ENCODE data around the gene CYB5RL.

GRCh38 chr1:54218883-54219687 lies 19.3 kb upstream of the CYB5RL start:
- no peak for TF ChIP-seq EP300 (IDR thresholded peaks at IDR 0.05)
- TF ChIP-seq CTCF (IDR thresholded peaks at IDR 0.05), result no peak
- no peak for TF ChIP-seq POLR2A (IDR thresholded peaks at IDR 0.05)

Data from stomach (tissue), 4 donors.